ENCODE results near the gene ENOSF1.

The ENOSF1 gene

DNA sequence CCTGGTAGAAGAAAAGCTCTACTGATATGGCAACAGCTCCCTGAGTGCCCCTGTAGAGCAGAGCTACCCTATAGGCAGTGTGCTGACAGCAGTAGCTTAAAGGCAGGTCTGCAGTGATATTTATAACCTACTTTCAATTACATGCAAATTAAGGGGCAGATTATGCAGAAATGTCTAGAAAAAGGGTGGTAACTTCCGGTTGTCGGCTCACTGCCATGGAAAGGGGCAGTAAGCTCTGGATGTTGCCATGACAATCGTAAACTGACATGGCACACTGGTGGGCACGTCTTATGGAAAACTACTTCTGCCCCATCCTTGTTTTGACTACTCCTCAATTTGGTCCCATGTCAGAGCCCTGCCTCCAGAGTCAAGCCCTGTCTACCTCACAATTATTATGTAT lies 57.8 kb downstream of the ENOSF1 start:
- TF ChIP-seq, protein P1, sequence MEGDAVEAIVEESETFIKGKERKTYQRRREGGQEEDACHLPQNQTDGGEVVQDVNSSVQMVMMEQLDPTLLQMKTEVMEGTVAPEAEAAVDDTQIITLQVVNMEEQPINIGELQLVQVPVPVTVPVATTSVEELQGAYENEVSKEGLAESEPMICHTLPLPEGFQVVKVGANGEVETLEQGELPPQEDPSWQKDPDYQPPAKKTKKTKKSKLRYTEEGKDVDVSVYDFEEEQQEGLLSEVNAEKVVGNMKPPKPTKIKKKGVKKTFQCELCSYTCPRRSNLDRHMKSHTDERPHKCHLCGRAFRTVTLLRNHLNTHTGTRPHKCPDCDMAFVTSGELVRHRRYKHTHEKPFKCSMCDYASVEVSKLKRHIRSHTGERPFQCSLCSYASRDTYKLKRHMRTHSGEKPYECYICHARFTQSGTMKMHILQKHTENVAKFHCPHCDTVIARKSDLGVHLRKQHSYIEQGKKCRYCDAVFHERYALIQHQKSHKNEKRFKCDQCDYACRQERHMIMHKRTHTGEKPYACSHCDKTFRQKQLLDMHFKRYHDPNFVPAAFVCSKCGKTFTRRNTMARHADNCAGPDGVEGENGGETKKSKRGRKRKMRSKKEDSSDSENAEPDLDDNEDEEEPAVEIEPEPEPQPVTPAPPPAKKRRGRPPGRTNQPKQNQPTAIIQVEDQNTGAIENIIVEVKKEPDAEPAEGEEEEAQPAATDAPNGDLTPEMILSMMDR (IDR thresholded peaks at IDR 0.05; ENCODE audit: low read depth, low read length) = no peak
- no peak overlapping the region for H3K4me3 ChIP-seq (ENCODE audit: low read depth, low read length)

DNA sequence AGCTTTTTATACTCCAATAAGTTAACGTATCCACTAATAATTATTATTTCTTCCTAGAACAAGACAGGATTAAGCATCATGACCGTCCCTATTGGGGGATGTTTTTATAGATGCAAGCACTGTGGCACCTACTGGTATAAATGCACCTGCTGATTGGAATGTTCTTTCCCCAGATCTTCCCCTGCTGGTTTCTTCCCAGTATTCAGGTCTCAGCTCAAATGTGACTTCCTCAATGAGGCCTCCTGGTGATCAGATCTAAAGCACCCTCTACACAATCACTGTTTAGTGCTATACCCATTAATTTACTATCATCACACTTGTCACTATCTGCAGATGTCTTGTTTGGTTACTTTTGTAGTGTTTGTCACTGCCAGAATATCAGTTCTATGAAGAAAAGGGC lies 58.9 kb downstream of the ENOSF1 start:
- TF ChIP-seq, protein P1 (IDR thresholded peaks at IDR 0.05; ENCODE audit: low read depth, low read length) = no peak
- no peak overlapping the region for H3K4me3 ChIP-seq (ENCODE audit: low read depth, low read length)

DNA sequence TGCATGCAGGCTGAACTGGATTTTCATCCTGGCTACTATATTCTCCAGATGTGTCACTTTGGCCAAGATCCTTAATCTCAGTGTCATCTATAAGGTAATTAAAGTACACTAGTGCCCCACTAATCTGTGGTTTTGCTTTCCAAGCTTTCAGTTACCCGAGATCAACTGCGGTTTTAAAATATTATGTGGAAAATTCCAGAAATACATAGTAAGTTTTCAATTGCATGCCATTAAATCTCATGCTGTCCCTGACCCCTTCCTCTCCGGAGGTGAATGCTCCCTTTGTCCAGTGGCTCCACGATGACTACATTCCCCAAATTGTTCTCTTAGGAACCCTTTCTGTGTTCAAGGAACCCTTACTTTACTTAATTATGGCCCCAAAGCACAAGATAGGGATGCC lies 60.3 kb downstream of the ENOSF1 start:
- no peak overlapping the region for H3K4me3 ChIP-seq (ENCODE audit: low read depth, low read length)
- TF ChIP-seq, protein P1 (IDR thresholded peaks at IDR 0.05; ENCODE audit: low read depth, low read length) = no peak

DNA sequence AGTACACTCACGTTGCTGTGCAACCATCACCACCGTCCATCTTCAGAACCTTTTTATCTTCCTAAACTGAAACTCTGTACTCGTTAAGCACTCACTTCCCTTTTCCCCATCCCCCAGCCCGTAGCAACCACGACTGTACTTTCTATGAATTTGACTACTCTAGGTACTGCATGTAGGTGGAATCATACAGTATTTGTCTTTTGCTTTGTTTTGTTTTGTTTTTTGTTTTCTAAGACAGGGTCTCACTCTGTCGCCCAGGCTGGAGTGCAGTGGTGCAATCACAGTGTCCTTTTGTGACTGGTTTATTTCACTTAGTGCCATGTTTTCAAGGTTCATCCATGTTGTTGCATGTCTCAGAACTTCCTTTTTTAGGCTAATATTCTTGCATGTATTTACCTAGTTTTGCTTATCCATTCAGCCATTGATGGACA lies 62.0 kb downstream of the ENOSF1 start:
- no peak overlapping the region for H3K4me3 ChIP-seq (ENCODE audit: low read depth, low read length)
- TF ChIP-seq, protein P1 (IDR thresholded peaks at IDR 0.05; ENCODE audit: low read depth, low read length) = no peak

DNA sequence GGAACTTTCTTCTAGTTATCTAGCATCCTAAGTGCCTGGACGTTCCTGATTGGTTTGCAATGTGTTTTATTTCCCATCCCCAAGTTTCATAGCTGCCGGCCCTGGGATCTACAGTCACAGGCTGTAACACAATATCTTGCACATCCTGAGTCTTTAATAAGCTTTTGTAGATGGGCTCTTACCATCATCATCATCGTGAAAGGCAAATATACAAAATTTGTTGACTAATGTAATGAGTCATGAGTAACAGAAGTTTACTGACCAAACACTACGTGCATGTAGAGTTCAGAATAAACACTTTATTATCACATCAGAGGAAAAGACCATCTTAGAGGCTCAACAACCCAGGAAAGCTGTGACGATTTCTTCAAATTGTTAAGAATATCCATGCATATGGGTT lies 63.1 kb downstream of the ENOSF1 start:
- TF ChIP-seq, protein P1 (IDR thresholded peaks at IDR 0.05; ENCODE audit: low read depth, low read length) = no peak
- H3K4me3 ChIP-seq (ENCODE audit: low read depth, low read length) = no peak overlapping the region

DNA sequence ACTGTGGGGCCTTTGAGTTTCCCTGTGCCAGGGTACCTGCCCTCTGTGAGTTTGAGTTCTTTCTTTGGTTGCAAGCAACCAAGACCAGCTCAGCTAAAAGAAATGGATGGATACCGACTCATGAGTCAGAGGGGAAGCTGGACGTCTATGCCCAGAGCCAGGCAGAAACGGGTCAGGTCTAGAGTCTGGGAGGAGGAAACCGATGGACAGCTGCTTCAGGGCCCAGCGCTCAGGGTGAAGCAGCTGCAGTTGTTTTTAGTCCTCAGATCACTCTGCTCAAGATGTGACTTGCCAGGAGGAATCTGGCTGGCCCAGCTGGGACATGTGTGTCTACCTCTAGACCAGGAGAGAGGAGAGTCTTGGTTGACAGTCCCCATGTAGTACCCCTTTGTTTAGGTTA lies 65.1 kb downstream of the ENOSF1 start:
- H3K4me3 ChIP-seq (ENCODE audit: low read depth, low read length) = no peak overlapping the region
- TF ChIP-seq, protein P1 (IDR thresholded peaks at IDR 0.05; ENCODE audit: low read depth, low read length) = no peak

DNA sequence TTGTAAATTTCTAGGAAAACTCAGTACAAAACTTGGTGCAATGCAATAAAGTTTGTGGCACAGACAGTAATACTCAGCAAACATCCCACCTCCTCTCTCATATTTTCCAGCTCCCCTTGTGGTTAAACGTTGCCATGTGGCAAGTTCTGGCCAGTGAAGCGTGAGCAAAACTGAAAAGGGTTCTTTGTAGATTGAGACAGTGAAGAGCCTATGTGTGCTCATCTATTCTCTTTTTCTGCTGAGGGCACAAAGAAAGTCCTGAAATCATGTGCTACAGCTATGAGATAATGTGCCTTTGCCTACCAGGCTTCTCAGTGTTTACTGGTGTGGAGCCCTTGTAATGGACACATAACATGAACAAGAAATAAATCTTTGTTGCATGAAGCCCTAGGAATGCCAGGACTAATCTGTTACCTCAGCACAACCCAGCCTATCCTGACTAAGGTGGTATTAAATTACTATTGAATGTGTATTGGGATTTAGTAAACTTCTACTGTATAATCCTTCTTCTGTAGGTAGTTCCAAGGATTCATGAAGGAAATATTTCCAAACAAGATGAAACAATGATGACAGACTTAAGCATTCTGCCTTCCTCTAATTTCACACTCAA lies 67.9 kb downstream of the ENOSF1 start:
- H3K4me3 ChIP-seq (ENCODE audit: low read depth, low read length) = no peak overlapping the region
- TF ChIP-seq, protein P1 (IDR thresholded peaks at IDR 0.05; ENCODE audit: low read depth, low read length) = no peak

All from WI38 (cell line).